Measurements from ENCODE around the gene MACROD1. TPM values are rescaled to one million over a fixed set of nuclear protein-coding genes. Genes with fewer than 3 reads are reported as not detected.

The MACROD1 gene
- total and polyA plus RNA-seq, 7 donors = 14.2 to 33.9 (median 23.3) TPM

GRCh38 chr11:64201543-64201942 is 35.6 kb upstream of the MACROD1 start:
- WGBS, 2 donors = 89 to 90% methylated on average over 3 of the region's 3 CpGs
- no peak for TF ChIP-seq POLR2AphosphoS5 (IDR thresholded peaks at IDR 0.05)
- TF ChIP-seq CTCF (IDR thresholded peaks at IDR 0.05) = no peak
- no peak for TF ChIP-seq POLR2A (IDR thresholded peaks at IDR 0.05)
- no peak for TF ChIP-seq EP300 (IDR thresholded peaks at IDR 0.05)
- intact Hi-C loops (cut with DNase I) = no loop called here
- Histone ChIP-seq H3K27ac (no peak overlapping the region), H3K9me3 (no peaks in the 10 kb centered on the region), H3K36me3 (peaks cover 50 to 90% (median 65%) of the 10 kb centered on the region in 4 donors), H3K4me1 (peaks cover 0 to 14% (median 12%) of the 10 kb centered on the region in 4 donors), H3K27me3 (no peaks in the 10 kb centered on the region), H3K4me3 (no peak overlapping the region)
- DNase-seq = no peak

GRCh38 chr11:64198511-64198910 is 32.6 kb upstream of the MACROD1 start:
- no peak overlapping the region for H3K27ac ChIP-seq
- H3K27me3 ChIP-seq = no peaks in the 10 kb centered on the region
- H3K36me3 ChIP-seq = peaks cover 70 to 100% (median 88%) of the 10 kb centered on the region in 4 donors
- TF ChIP-seq CTCF (IDR thresholded peaks at IDR 0.05) (no peak), POLR2AphosphoS5 (IDR thresholded peaks at IDR 0.05) (no peak), EP300 (IDR thresholded peaks at IDR 0.05) (no peak), POLR2A (IDR thresholded peaks at IDR 0.05) (no peak)
- no peaks in the 10 kb centered on the region for H3K4me1 ChIP-seq
- H3K9me3 ChIP-seq = no peaks in the 10 kb centered on the region
- WGBS, 2 donors = 97 to 98% methylated on average over 2 of the region's 2 CpGs
- H3K4me3 ChIP-seq = no peak overlapping the region
- DNase-seq = no peak
- intact Hi-C loops (cut with DNase I) = no loop called here

- Histone ChIP-seq H3K4me1 (peaks cover 0 to 1% (median 0%) of the 10 kb centered on the region in 4 donors), H3K9me3 (no peaks in the 10 kb centered on the region), H3K4me3 (no peak overlapping the region), H3K27ac (no peak overlapping the region), H3K36me3 (peaks cover 64 to 93% (median 80%) of the 10 kb centered on the region in 4 donors), H3K27me3 (no peaks in the 10 kb centered on the region)
- 82 to 85% methylated on average over 9 of the region's 9 CpGs for WGBS, 2 donors
- no peak for TF ChIP-seq POLR2A (IDR thresholded peaks at IDR 0.05)
- no peak for TF ChIP-seq POLR2AphosphoS5 (IDR thresholded peaks at IDR 0.05)
- TF ChIP-seq EP300 (IDR thresholded peaks at IDR 0.05) = no peak
- no peak for TF ChIP-seq CTCF (IDR thresholded peaks at IDR 0.05)
- intact Hi-C loops (cut with DNase I) = no loop called here
- no peak for DNase-seq
Measured at GRCh38 chr11:64196626-64197025, 30.7 kb upstream of the MACROD1 start.

GRCh38 chr11:64192434-64192833 is 26.5 kb upstream of the MACROD1 start:
- no peaks in the 10 kb centered on the region for H3K27me3 ChIP-seq
- intact Hi-C loops (cut with DNase I) = no loop called here

More at GRCh38 chr11:64192434-64192833, 26.5 kb upstream of the MACROD1 start:
- TF ChIP-seq EP300 (IDR thresholded peaks at IDR 0.05) (no peak), POLR2AphosphoS5 (IDR thresholded peaks at IDR 0.05) (no peak), CTCF (IDR thresholded peaks at IDR 0.05) (no peak), POLR2A (IDR thresholded peaks at IDR 0.05) (no peak)
- H3K9me3 ChIP-seq = no peaks in the 10 kb centered on the region
- H3K27ac ChIP-seq = no peak overlapping the region
- peaks cover 41 to 51% (median 46%) of the 10 kb centered on the region in 4 donors for H3K36me3 ChIP-seq
- 92 to 93% methylated on average over 5 of the region's 5 CpGs for WGBS, 2 donors
- DNase-seq = no peak
- H3K4me3 ChIP-seq = no peak overlapping the region
- H3K4me1 ChIP-seq = peaks cover 0 to 22% (median 11%) of the 10 kb centered on the region in 4 donors
